GM12878 (cell line): ENCODE data around the gene NSUN7. TPM values are rescaled to one million over a fixed set of nuclear protein-coding genes. Genes with fewer than 3 reads are reported as not detected.

Source experiments
- ATAC-seq: fragments of 200-7000 bp; cut with Tn5 transposase; 3 replicates; pipeline ENCODE4 v1.9.1; 2020; ENCODE audit warnings: mild to moderate bottlenecking, moderate library complexity
- BruUV-seq: library from RNA; stranded (reverse); fragments of 400-500 nt; replicated peaks from 2 replicates; lab custom pipeline; 2021; lab: Mats Ljungman, UMichigan
- CTCF ChIA-PET: fragments of 300-600 bp; sonication (Branson Sonifier 250); formaldehyde crosslinking; extraction: SDS; loops from one replicate; lab custom pipeline; 2021; ENCODE audit warnings: inconsistent platforms; lab: Yijun Ruan, JAX
- POLR2A ChIA-PET: fragments of 350-600 bp; formaldehyde crosslinking; extraction: SDS; loops from one replicate; lab custom pipeline; 2021; ENCODE audit warnings: inconsistent platforms; lab: Charles Lee
- RAD21 ChIA-PET: fragments of 300-600 bp; sonication (Branson Sonifier 250); formaldehyde crosslinking; loops from one replicate; lab custom pipeline; 2023; ENCODE audit warnings: antibody characterized with exemption; ENCODE audit not compliant: unreplicated experiment; lab: Charles Lee
- SMC1A ChIA-PET: fragments of 300-600 bp; sonication (Branson Sonifier 250); formaldehyde crosslinking; loops from one replicate; lab custom pipeline; 2023; ENCODE audit not compliant: unreplicated experiment, uncharacterized antibody; lab: Charles Lee
- DNase-seq: peaks from one replicate; pipeline ENCODE4 v3.0.0-alpha.2; 2011; ENCODE audit warnings: low read depth, low spot score
- FAIRE-seq: peaks from 3 replicates; lab custom pipeline; 2011; peaks lifted over from hg19 to GRCh38; lab: Jason Lieb, UNC
- H2AFZ ChIP-seq: 2 replicates; pipeline ENCODE4 v1.6.0; 2011; ENCODE audit warnings: low read depth, low read length, control low read depth; ENCODE audit not compliant: control insufficient read depth
- H3K27ac ChIP-seq: 2 replicates; pipeline ENCODE4 v1.5.1; 2011; ENCODE audit warnings: control low read depth; ENCODE audit not compliant: control insufficient read depth, insufficient read depth
- H3K27me3 ChIP-seq, 2 experiments: replicated peaks in 1 of 2; 2 replicates each; pipeline versions ENCODE4 v1.6.0 to v1.6.1; 2011; ENCODE audit warnings: low read length in 1 of 2; ENCODE audit not compliant: control insufficient read depth in 2 of 2, insufficient read depth in 2 of 2
- H3K36me3 ChIP-seq, 2 experiments: 2 replicates each; pipeline ENCODE4 v1.5.1; 2011; ENCODE audit warnings: low read length in 1 of 2; ENCODE audit not compliant: control insufficient read depth in 2 of 2, insufficient read depth in 2 of 2
- H3K4me1 ChIP-seq: 2 replicates; pipeline ENCODE4 v1.6.1; 2011; ENCODE audit warnings: mild to moderate bottlenecking, low read length, moderate library complexity, mixed read lengths; ENCODE audit not compliant: control insufficient read depth, insufficient read depth
- H3K4me2 ChIP-seq: 2 replicates; pipeline ENCODE4 v1.6.0; 2011; ENCODE audit warnings: control low read depth; ENCODE audit not compliant: control insufficient read depth, insufficient read depth
- H3K4me3 ChIP-seq: fragments of 200-600 bp; sonication (generic); 2 replicates; pipeline ENCODE4 v1.5.1; 2016
- H3K79me2 ChIP-seq: 2 replicates; pipeline ENCODE4 v1.6.0; 2011; ENCODE audit warnings: low read length; ENCODE audit not compliant: control insufficient read depth, insufficient read depth
- H3K9ac ChIP-seq: 2 replicates; pipeline ENCODE4 v1.8.0; 2011; ENCODE audit warnings: low read length, control low read depth, mixed read lengths; ENCODE audit not compliant: control insufficient read depth, insufficient read depth
- H3K9me3 ChIP-seq: replicated peaks from 3 replicates; pipeline ENCODE4 v1.5.1; 2011; ENCODE audit warnings: mild to moderate bottlenecking, low read length; ENCODE audit not compliant: control insufficient read depth, insufficient read depth
- H4K20me1 ChIP-seq: 2 replicates; pipeline ENCODE4 v1.6.0; 2011; ENCODE audit not compliant: control insufficient read depth, insufficient read depth
- CREM ChIP-seq: IDR thresholded peaks from 2 replicates; pipeline ENCODE4 v1.6.1; 2014; ENCODE audit warnings: antibody characterized with exemption, low read depth
- MYC ChIP-seq: IDR thresholded peaks from 2 replicates; pipeline ENCODE4 v1.6.1; 2011; ENCODE audit warnings: mild to moderate bottlenecking, low read length, moderate library complexity, inconsistent platforms; ENCODE audit not compliant: insufficient read depth, insufficient replicate concordance, insufficient read length, severe bottlenecking
- POU2F2 ChIP-seq: IDR thresholded peaks from 3 replicates; pipeline ENCODE4 v1.6.1; 2011; ENCODE audit warnings: low read depth, mild to moderate bottlenecking, low read length, borderline replicate concordance
- RELB ChIP-seq: fragments of 450-650 bp; IDR thresholded peaks from 2 replicates; pipeline ENCODE4 v1.6.1; 2017; ENCODE audit warnings: low read depth, mild to moderate bottlenecking, moderate library complexity
- TCF12 ChIP-seq: IDR thresholded peaks from 2 replicates; pipeline ENCODE4 v1.6.1; 2011; ENCODE audit warnings: low read depth, mild to moderate bottlenecking, low read length
- WRNIP1 ChIP-seq: IDR thresholded peaks from 2 replicates; pipeline ENCODE4 v1.6.1; 2011; ENCODE audit warnings: low read depth, low read length, improper control_type of control experiment, borderline replicate concordance
- ZSCAN29 ChIP-seq: fragments of 450-650 bp; IDR thresholded peaks from 2 replicates; pipeline ENCODE4 v1.6.1; 2017; ENCODE audit warnings: mild to moderate bottlenecking, moderate library complexity
- WGBS: methylation state at CpG from one replicate; pipeline ENCODE4 v1.1.6; 2016; ENCODE audit warnings: low lambda C conversion rate; ENCODE audit not compliant: insufficient replicate concordance, insufficient coverage; ENCODE audit errors: missing lambda C conversion rate; 5-methylcytosine and 5-hydroxymethylcytosine counted together
- in situ Hi-C: fragments of 300-500 bp; cut with MboI; formaldehyde crosslinking; loops from 9 replicates; pipeline ENCODE4 v1.14.3; 2018; ENCODE audit warnings: mixed read lengths
- intact Hi-C: fragments of 100-400 bp; cut with micrococcal nuclease; formaldehyde crosslinking; loops from one replicate; pipeline ENCODE4 v1.14.2; 2022; ENCODE audit not compliant: unreplicated experiment
- polyA plus RNA-seq, 11 experiments: library from polyadenylated mRNA; depleted of rRNA in 4 of 11; unstranded in 6 of 11; stranded (reverse) in 5 of 11; fragments of >200 nt; fragmentation: Nextera tagmentation in 4 of 11; fragmentation: Illumina TruSeq in 1 of 11; extraction: Ambion mirVana in 4 of 11; extraction: Trizol in 1 of 11; gene quantifications; 1 replicate in 1 of 11; 2 replicates in 10 of 11; pipeline versions ENCODE4 v1.2.1 to v1.2.3, GENCODE V29; 2011 to 2016; ENCODE audit warnings: inconsistent platforms in 2 of 11, missing spikeins in 2 of 11, low read depth in 1 of 11
- total RNA-seq, 4 experiments: library from RNA; depleted of rRNA in 3 of 4; stranded (reverse); fragments of >200 nt in 3 of 4; fragmentation: Illumina TruSeq in 1 of 4; extraction: Trizol in 1 of 4; gene quantifications; 2 replicates each; pipeline versions ENCODE4 v1.2.1 to v1.2.3, GENCODE V29; 2013 to 2021

The NSUN7 gene
- total and polyA plus RNA-seq, 10 of the 15 experiments (the other 5 are each of a cell fraction or from before 2014, with no cell fraction given), result 0.02 to 0.21 (median 0.15) TPM; not detected in 3

DNA sequence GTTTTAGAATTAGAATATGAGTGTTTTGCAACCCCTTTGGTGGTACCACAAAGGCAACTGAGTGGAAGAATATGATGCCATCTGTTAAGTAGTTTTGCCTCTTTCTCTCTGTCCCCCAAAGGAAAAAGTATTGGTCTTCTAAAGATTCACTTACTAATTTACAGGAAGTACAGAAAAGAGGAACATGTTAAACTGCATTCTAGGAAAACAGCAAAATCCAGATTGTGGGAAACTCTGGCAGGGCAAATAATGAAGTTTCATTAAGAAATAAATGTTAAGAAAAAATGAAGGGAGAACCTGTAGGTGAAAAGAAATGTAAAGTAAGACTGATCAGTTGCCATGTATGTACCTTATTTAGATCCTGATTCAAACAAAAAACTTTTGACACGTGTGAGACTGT is 39.3 kb downstream of the NSUN7 start:
- ChIA-PET CTCF (no interaction called here), RAD21 (no interaction called here), SMC1A (no interaction called here), POLR2A (no interaction called here)
- no peaks in the 10 kb centered on the region for H3K27me3 ChIP-seq
- H4K20me1 ChIP-seq, result no peaks in the 10 kb centered on the region
- no peaks in the 10 kb centered on the region for H3K79me2 ChIP-seq
- H3K9me3 ChIP-seq, result no peaks in the 10 kb centered on the region
- TF ChIP-seq ZSCAN29 (no peak), TCF12 (no peak), POU2F2 (no peak), MYC (no peak), RELB (no peak), CREM (no peak), WRNIP1 (no peak)
- no peak overlapping the region for H3K27ac ChIP-seq
- no peak overlapping the region for H3K4me3 ChIP-seq
- no peak for ATAC-seq
- H3K9ac ChIP-seq, result no peak overlapping the region
- in situ Hi-C loops, result no loop called here
- intact Hi-C loops, result no loop called here
- H3K4me2 ChIP-seq, result no peak overlapping the region
- FAIRE-seq, result no peak
- DNase-seq, result no peak
- no peaks in the 10 kb centered on the region for H3K4me1 ChIP-seq
- WGBS, result 0% methylated on average over 1 of the region's 1 CpG
- no TSS peak for BruUV-seq
- no peak overlapping the region for H2AFZ ChIP-seq
- H3K36me3 ChIP-seq, result no peaks in the 10 kb centered on the region
